Measurements from ENCODE around the gene COL26A1.
"Not testable (repeated sequence)": the region's sequence is repeated elsewhere in the genome, so short reads cannot be mapped to it uniquely, and the experiment has no call there.

Gene COL26A1

GRCh38 chr7:101442426-101443070, 79.9 kb downstream of the COL26A1 start:
- no peak for DNase-seq (ENCODE audit: low read depth in 2 of 2)

- DNase-seq (ENCODE audit: low read depth in 2 of 2), result no peak
Observed at GRCh38 chr7:101450064-101450463, 87.4 kb downstream of the COL26A1 start.

GRCh38 chr7:101453617-101454016, 90.9 kb downstream of the COL26A1 start:
- no peak for DNase-seq (ENCODE audit: low read depth in 2 of 2)

GRCh38 chr7:101457001-101457750, 94.5 kb downstream of the COL26A1 start:
- no peak for DNase-seq (ENCODE audit: low read depth in 2 of 2)

- DNase-seq (ENCODE audit: low read depth in 2 of 2), result no peak
Observed at GRCh38 chr7:101465131-101465530, 102.5 kb downstream of the COL26A1 start.

- no peak for DNase-seq (ENCODE audit: low read depth in 2 of 2)
Observed at GRCh38 chr7:101465576-101466196, 103.0 kb downstream of the COL26A1 start.

GRCh38 chr7:101466871-101467270, 104.2 kb downstream of the COL26A1 start:
- DNase-seq (ENCODE audit: low read depth in 2 of 2), result no peak

- no peak for DNase-seq (ENCODE audit: low read depth in 2 of 2)
Observed at GRCh38 chr7:101468546-101469275, 106.0 kb downstream of the COL26A1 start.

GRCh38 chr7:101470668-101471487, 108.2 kb downstream of the COL26A1 start:
- no peak for DNase-seq (ENCODE audit: low read depth in 2 of 2)

- no peak for DNase-seq (ENCODE audit: low read depth in 2 of 2)
Observed at GRCh38 chr7:101474178-101474577, 111.5 kb downstream of the COL26A1 start.

GRCh38 chr7:101475691-101476090, 113.0 kb downstream of the COL26A1 start:
- DNase-seq (ENCODE audit: low read depth in 2 of 2), result not testable (repeated sequence)

GRCh38 chr7:101479217-101479616, 116.5 kb downstream of the COL26A1 start:
- no peak for DNase-seq (ENCODE audit: low read depth in 2 of 2)

GRCh38 chr7:101486056-101486432, 123.4 kb downstream of the COL26A1 start:
- not testable (repeated sequence) for DNase-seq (ENCODE audit: low read depth in 2 of 2)

GRCh38 chr7:101486433-101487104, 123.9 kb downstream of the COL26A1 start:
- no peak for DNase-seq (ENCODE audit: low read depth in 2 of 2)

GRCh38 chr7:101487105-101487458, 124.4 kb downstream of the COL26A1 start:
- DNase-seq (ENCODE audit: low read depth in 2 of 2), result no peak

- no peak for DNase-seq (ENCODE audit: low read depth in 2 of 2)
Observed at GRCh38 chr7:101487753-101488152, 125.1 kb downstream of the COL26A1 start.

- DNase-seq (ENCODE audit: low read depth in 2 of 2), result no peak
Observed at GRCh38 chr7:101488826-101489572, 126.3 kb downstream of the COL26A1 start.

GRCh38 chr7:101490439-101490838, 127.8 kb downstream of the COL26A1 start:
- DNase-seq (ENCODE audit: low read depth in 2 of 2), result not testable (repeated sequence)

GRCh38 chr7:101491442-101491841, 128.8 kb downstream of the COL26A1 start:
- DNase-seq (ENCODE audit: low read depth in 2 of 2), result not testable (repeated sequence)

All from stimulated activated CD8-positive, alpha-beta memory T cell treated with anti-CD3 and anti-CD28 coated beads, Interleukin-7, amount 100 ng/mL, for 1 hour (primary cell).